ENCODE data around the gene NPL. TPM values are rescaled to one million over a fixed set of nuclear protein-coding genes. Genes with fewer than 3 reads are reported as not detected.

Gene NPL
- total RNA-seq, 1 experiment from 2014 or later: 2.4 TPM

DNA sequence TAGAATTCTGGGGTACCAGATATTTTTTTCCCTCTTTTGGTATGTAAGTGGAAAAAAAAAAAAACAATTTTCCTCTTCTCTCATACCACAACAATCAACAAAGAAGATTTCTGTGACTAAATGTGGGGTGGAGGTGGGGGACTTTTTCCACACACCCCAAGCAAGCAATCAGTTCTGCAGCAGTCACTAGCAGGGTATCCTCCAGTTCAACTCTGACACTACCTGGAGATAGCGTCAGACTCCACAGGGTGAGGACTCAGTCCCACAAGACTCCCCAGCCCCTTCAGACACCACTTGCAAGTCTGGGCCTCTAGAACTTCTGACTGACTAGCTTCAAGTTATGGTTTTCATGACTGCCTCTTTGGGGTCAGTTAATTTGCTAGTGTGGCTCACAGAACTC lies 55.8 kb downstream of the NPL start:
- Histone ChIP-seq H3K14ac (ENCODE audit: insufficient read depth, low read length) (no peak overlapping the region), H3K23me2 (ENCODE audit: insufficient read length, low read depth, low read length, poor library complexity, severe bottlenecking) (peaks cover 4% of the 10 kb centered on the region), H4K20me1 (ENCODE audit: control insufficient read depth, insufficient read depth, insufficient read length) (no peaks in the 10 kb centered on the region), H4K91ac (ENCODE audit: insufficient read length, low read depth, low read length) (no peak overlapping the region), H3K4ac (ENCODE audit: low read depth, low read length) (no peak overlapping the region), H2BK15ac (ENCODE audit: low read depth, low read length) (no peak overlapping the region), H3K27ac (ENCODE audit: insufficient read length, low read depth, low read length) (no peak overlapping the region), H3K9ac (ENCODE audit: extremely low read depth, insufficient read length, low read length) (no peak overlapping the region), H3K23ac (ENCODE audit: insufficient read length, low read depth, low read length) (no peak overlapping the region), H3K4me1 (ENCODE audit: insufficient read depth, low read length) (no peaks in the 10 kb centered on the region; the same call in 1 of the 2 replicates), H3K27me3 (ENCODE audit: insufficient read depth, low read length) (no peaks in the 10 kb centered on the region), H2BK12ac (ENCODE audit: insufficient read length, low read depth, low read length) (no peak overlapping the region), H2AFZ (ENCODE audit: low read length) (no peak overlapping the region), H3K79me2 (ENCODE audit: insufficient read depth, low read length) (peaks cover 64% of the 10 kb centered on the region), H3K9me3 (ENCODE audit: control insufficient read depth, low read depth, low read length) (no peaks in the 10 kb centered on the region), H4K8ac (replicated peaks; ENCODE audit: insufficient read length, low read depth, low read length) (no peak overlapping the region), H3K79me1 (ENCODE audit: insufficient read depth, low read depth, low read length, poor library complexity, severe bottlenecking) (peaks cover 17% of the 10 kb centered on the region), H2BK120ac (ENCODE audit: low read depth, low read length, poor library complexity, severe bottlenecking) (no peak overlapping the region), H2BK5ac (ENCODE audit: insufficient read length, low read length) (no peak overlapping the region), H3K18ac (ENCODE audit: insufficient read length, low read depth, low read length) (no peak overlapping the region), H2AK5ac (ENCODE audit: insufficient read length, low read length) (no peak overlapping the region), H3T11ph (ENCODE audit: low read length) (no peak overlapping the region), H4K5ac (ENCODE audit: insufficient read length, low read depth, low read length) (no peak overlapping the region), H2BK20ac (ENCODE audit: low read depth, low read length, poor library complexity, severe bottlenecking) (no peak overlapping the region), H3K56ac (ENCODE audit: insufficient read length, low read depth, low read length) (no peak overlapping the region), H3K4me2 (ENCODE audit: insufficient read depth, insufficient read length, low read length) (no peak overlapping the region)
- H3K36me3 Mint-ChIP-seq (ENCODE audit: insufficient read depth in 1 of 3, low read depth in 3 of 3): peaks cover 75 to 97% (median 95%) of the 10 kb centered on the region in 3 experiments; a peak in 6 of 7 replicates
- TF ChIP-seq, protein P1, sequence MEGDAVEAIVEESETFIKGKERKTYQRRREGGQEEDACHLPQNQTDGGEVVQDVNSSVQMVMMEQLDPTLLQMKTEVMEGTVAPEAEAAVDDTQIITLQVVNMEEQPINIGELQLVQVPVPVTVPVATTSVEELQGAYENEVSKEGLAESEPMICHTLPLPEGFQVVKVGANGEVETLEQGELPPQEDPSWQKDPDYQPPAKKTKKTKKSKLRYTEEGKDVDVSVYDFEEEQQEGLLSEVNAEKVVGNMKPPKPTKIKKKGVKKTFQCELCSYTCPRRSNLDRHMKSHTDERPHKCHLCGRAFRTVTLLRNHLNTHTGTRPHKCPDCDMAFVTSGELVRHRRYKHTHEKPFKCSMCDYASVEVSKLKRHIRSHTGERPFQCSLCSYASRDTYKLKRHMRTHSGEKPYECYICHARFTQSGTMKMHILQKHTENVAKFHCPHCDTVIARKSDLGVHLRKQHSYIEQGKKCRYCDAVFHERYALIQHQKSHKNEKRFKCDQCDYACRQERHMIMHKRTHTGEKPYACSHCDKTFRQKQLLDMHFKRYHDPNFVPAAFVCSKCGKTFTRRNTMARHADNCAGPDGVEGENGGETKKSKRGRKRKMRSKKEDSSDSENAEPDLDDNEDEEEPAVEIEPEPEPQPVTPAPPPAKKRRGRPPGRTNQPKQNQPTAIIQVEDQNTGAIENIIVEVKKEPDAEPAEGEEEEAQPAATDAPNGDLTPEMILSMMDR (conservative IDR thresholded peaks at IDR 0.05): no peak
- H3K27ac Mint-ChIP-seq: no peak overlapping the region
- no peaks in the 10 kb centered on the region for H3K9me3 Mint-ChIP-seq
- H3K27me3 Mint-ChIP-seq (ENCODE audit: low read depth): no peaks in the 10 kb centered on the region; the same call in 1 of the 2 replicates
- peaks cover 37 to 62% of the 10 kb centered on the region in 2 experiments for H3K4me1 Mint-ChIP-seq
- no CpG with 5 or more reads among the region's 1 CpG for WGBS (ENCODE audit: extremely low coverage, insufficient read length, low lambda C conversion rate)
- no peak for DNase-seq
- H3K4me3 Mint-ChIP-seq: no peak overlapping the region
